ENCODE results near the gene CHRNB2.

- TF ChIP-seq, protein P1, sequence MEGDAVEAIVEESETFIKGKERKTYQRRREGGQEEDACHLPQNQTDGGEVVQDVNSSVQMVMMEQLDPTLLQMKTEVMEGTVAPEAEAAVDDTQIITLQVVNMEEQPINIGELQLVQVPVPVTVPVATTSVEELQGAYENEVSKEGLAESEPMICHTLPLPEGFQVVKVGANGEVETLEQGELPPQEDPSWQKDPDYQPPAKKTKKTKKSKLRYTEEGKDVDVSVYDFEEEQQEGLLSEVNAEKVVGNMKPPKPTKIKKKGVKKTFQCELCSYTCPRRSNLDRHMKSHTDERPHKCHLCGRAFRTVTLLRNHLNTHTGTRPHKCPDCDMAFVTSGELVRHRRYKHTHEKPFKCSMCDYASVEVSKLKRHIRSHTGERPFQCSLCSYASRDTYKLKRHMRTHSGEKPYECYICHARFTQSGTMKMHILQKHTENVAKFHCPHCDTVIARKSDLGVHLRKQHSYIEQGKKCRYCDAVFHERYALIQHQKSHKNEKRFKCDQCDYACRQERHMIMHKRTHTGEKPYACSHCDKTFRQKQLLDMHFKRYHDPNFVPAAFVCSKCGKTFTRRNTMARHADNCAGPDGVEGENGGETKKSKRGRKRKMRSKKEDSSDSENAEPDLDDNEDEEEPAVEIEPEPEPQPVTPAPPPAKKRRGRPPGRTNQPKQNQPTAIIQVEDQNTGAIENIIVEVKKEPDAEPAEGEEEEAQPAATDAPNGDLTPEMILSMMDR (IDR thresholded peaks at IDR 0.05) = no peak
- no peak for TF ChIP-seq POLR2A (IDR thresholded peaks at IDR 0.05)
These were observed 31.0 kb upstream of the CHRNB2 start for GRCh38 chr1:154536570-154536969.
